GM18499 (cell line): ENCODE measurements around the gene MAVS.

Source experiments
- ATAC-seq: cut with Tn5 transposase; IDR thresholded peaks from one replicate; pipeline ENCODE4 v1.9.1; 2021; ENCODE audit warnings: moderate number of reproducible peaks; ENCODE audit not compliant: insufficient read depth, unreplicated experiment

Gene MAVS

DNA sequence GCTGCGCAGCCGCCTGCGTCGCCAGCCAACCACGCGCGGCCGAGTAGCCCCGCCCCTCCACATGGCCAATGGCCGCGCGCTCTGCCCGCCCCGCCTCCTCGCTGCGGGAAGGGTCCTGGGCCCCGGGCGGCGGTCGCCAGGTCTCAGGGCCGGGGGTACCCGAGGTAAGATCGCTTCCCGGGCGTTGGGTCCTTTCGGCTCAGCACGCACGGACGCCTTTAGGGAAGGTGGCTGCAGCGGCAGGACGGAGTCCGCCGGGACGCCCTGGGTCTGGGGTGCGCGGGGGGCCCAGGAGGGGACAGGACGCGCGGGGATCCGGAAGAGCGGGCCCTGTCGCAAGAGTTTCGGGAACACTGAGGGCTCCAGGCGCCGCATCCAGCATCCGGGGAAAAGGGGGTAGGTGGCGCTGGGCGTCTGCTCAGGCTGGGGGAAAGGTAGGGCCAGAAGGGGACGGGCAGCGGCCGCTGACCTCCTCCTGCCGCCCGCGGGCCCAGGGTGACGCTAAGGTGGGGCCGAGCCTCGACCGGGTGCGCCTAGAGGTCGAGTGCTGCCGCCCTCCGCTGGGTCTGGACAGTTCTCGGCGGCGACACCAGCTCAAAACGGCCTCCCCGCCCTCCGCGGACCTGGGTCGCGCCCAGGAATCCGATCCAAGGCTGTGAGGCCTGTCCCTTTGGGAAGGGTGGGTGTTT is at the start of gene MAVS:
MAVS (plus strand) TSS at position 95 of the 689 bp plus-strand sequence. CDS start 7,791 bp downstream, outside the sequence.
- no peak for ATAC-seq

DNA sequence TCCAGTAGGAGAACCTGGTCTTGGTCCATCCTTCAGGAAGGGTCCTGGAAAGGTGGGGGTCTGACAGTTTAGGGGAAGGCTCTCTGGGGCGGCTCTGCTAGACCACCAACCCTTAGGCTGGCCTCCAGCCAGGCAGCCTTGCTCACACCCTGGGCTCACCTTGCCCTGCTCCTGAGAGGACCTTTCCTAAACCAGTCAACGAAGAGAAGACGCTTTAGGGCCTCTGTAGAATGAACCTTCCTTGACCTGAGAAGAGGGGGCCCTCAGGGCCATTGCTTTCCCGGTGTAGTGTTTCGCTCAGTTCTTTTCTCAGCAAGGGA is 49.4 kb upstream of the MAVS start:
- no peak for ATAC-seq

DNA sequence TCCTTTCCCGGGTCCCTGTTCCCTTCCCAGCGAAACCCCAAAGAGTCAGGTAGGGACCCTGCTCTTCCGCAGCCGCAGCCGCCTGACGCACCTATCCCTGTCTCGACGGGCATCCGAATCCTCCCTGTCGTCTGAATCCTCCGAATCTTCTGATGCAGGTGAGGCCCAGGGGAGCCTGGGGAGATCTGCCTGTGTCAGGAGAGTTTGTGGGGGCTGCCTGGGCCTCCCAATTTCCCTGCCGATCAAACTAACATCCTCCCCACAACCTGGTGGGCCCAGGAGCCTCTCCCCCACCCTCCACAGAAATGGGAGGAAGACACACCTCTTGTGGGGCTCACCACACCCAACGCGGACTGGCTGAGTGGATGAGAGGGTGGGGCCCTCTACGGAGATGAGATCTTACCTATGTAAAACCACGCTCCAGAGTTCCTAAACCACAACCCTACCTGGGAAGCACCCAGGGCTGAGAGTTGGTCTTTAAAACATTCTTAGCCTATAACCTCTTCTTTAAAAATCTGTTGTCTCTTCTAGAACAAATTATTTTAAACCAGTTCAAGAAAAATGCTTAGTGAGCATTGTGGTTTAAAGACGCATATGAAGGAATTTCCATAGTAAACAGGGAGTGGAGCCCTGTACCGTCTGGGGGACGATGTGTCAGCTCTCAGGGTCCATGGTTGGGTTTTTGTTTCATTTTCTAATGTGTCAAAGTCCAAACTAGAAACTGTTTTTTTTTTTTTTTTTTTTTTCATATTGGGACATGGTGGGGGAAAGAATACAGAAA is 48.9 kb upstream of the MAVS start:
- no peak for ATAC-seq

DNA sequence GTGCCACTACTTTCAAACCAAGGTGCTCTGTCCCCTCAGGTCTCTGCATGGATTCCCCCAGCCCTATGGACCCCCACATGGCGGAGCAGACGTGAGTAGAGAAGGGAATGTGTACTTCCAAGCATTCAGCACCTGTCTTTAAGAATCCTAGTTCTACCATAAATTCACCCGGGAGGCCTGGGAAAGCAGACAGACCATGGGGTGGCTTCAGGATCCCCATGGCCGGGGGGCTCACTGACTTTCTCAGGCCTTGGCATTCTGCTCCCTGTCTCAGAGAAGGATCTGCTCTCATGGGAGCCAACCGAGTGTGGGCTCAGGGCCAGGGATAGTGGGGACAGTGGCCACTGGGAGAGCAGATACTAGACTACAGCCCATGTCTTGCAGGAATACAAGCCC is 48.3 kb upstream of the MAVS start:
- no peak for ATAC-seq

DNA sequence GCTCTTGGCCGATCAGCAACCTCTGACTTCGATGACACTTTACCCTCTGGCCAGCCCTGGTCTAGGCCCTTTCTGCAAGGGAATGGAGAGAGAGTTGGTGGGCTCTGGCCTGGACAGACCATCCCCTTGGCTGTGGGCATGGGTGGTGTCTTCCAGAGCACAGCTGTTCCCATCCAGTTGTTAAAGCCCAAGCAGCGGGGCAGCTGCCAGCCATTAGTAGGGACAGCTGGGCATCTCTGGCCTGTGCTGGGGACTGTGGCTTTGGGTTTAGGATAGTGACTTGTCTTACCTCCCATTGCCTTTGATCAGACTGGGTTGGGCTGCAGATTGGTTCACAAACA is 47.8 kb upstream of the MAVS start:
- ATAC-seq, result no peak

DNA sequence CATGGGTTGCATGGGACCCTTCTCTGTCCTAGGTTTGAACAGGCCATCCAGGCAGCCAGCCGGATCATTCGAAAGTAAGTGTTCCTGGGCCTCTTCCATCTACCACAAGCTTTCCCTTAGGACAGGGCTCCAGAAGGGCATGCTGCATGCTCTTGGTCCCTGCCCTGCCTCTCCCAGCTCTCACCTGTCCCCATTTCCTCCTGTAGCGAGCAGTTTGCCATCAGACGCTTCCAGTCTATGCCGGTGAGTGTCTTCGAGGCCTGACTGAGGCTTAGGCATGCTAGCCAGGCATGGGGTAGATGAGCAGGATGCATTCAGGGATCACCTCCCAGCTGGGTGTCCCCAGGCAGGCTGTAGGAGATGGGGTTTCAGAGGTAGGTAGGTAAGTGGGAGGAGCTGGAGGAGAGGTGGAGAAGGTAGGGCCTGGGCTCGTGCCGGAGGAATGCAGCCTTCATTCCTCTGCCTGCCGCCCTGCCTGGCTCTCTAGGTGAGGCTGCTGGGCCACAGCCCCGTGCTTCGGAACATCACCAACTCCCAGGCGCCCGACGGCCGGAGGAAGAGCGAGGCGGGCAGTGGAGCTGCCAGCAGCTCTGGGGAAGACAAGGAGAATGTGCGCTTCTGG is 46.3 kb upstream of the MAVS start:
- ATAC-seq, result no peak

DNA sequence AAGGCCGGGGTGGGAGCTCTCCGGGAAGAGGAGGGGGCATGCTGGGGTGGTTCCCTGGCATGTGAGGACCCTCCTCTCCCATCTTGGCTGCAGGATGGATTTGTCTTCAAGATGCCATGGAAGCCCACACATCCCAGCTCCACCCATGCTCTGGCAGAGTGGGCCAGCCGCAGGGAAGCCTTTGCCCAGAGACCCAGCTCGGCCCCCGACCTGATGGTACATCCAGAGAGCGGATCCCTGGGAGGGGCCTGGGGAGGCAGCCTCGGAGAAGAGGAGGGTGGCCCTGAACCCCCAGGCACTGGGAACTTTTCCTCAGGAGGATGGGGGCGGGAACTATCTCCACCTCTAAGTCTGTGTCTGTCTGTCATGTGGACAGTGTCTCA is 45.8 kb upstream of the MAVS start:
- no peak for ATAC-seq

DNA sequence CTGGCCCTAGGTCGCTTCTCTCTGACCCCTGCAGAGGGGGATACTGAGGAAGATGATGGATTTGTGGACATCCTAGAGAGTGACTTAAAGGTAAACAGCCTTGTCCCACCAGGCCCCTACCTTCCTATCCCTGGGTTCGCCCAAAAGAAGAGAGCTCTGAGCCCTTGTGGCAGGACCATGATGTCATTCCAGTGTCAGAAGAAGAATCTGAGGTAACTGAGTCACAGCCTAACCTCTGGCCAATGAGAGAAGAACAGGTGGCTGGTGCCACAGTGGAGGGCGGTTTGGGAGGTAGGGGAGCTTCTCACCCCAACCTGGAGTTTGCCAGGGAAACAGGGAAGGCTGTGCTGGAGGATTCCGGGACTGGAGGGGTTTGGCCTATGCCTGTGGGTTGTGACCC is 45.3 kb upstream of the MAVS start:
- no peak for ATAC-seq

DNA sequence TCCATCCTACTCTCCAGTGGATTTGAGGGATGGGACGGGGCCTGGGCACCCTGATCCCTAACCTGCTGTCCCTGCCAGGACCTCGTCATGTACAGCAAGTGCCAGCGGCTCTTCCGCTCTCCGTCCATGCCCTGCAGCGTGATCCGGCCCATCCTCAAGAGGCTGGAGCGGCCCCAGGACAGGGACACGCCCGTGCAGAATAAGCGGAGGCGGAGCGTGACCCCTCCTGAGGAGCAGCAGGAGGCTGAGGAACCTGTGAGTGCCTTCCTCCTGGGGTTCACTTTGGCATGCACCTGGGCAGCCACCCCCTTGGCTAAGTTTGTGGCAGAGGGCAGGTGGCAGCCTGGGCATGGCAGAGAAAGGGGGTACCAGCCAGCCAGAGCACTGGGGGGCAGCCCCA is 44.8 kb upstream of the MAVS start:
- no peak for ATAC-seq

DNA sequence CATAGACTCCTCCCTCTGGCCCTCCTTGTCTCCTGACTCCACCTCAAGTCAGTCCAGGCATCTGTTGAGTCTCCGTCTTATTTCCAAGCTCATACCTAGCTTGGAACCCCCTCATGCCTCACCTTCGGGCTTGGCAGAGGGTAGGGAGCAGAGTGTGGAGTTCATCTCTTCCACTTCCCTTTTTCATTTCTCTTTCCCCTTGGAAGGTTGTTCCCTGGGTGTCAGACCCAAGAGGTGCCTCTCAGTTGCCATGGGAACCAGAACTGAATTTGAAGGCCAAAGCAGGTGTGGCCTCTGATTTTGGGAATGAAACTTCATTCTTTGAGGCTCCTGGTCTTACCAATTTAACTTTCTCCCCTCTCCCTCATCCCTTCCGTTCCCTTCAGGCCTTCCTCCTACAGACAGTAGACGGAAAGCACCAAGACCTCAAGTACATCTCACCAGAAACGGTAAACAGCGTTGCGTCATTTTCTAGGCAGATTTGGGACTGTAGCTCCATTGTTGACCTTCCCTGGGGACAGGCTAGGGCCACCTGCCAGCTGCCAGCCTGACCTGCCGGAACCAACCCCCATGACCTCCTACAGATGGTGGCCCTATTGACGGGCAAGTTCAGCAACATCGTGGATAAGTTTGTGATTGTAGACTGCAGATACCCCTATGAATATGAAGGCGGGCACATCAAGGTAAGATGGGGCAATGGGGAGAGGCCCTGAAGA is 44.0 kb upstream of the MAVS start:
- no peak for ATAC-seq

DNA sequence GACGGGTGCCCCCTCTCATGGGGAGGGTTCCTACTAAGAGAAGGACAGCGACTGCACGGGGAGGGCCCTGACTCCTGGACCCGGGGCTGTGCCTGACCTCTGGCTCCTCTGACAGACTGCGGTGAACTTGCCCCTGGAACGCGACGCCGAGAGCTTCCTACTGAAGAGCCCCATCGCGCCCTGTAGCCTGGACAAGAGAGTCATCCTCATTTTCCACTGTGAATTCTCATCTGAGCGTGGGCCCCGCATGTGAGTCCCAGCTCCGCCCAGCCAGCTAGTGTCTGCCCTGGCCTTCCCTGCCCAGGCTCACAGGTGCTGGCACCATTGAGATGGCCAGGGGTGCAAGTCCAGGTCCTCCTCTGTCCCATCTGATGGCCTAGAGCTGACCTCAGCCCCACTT is 43.3 kb upstream of the MAVS start:
- ATAC-seq, result no peak

DNA sequence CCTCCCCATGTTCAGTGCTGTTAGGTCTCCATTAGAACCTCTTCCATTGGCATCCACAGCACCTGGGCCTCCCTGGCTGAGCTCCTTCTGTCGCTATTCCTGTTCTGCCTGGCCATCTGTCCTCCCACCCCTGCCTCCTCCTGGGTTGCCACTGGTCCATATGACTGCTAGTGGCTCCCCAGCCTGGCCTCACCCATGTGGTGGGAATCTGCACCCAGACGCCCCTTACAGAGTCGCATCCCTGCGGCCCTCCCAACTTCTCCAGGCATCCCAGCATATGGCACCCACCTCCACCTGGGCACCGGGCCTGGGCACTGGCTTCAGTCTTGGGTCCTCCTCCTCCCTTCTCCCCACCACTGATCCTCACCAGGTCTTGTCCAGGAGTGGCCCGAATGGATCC is 42.8 kb upstream of the MAVS start:
- no peak for ATAC-seq

DNA sequence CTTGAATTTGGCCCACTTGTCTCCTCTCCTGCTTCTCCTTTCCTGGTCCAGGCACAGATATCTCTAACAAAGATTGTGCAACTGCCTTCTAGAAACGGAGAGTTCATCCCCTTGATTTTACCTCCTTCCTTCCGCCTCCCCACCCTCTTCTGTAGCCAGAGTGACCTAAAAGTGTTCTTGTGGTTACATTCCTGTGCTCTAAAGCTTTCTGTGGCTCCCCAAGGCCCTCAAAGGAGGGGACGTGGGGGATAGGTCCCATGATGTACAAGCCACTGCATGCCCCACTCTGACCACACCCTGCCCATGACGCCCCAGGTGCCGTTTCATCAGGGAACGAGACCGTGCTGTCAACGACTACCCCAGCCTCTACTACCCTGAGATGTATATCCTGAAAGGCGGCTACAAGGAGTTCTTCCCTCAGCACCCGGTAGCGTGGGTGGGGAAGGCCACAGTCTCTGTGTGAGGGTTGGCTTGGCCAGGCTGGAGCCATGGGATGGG is 42.3 kb upstream of the MAVS start:
- ATAC-seq, result no peak

DNA sequence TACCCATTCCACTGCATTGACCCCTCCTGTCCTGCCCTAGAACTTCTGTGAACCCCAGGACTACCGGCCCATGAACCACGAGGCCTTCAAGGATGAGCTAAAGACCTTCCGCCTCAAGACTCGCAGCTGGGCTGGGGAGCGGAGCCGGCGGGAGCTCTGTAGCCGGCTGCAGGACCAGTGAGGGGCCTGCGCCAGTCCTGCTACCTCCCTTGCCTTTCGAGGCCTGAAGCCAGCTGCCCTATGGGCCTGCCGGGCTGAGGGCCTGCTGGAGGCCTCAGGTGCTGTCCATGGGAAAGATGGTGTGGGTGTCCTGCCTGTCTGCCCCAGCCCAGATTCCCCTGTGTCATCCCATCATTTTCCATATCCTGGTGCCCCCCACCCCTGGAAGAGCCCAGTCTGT is 41.9 kb upstream of the MAVS start:
- no peak for ATAC-seq

DNA sequence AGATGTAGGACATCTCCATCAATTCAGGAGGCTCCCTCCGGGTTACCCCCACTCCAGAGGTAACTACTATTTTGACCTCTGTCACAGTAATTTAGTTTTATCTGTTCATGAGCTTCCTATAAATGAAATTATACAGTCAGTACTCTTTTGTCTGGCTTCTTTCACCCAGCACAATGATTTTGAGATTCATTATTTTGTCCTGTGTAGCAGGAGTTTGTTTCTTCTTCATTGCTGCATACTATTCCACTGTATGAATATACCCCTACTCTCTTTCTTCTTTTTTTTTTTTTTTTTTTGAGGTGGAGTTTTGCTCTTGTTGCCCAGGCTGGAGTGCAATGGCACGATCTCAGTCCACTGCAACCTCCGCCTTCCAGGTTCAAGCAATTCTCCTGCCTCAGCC is 38.1 kb upstream of the MAVS start:
- ATAC-seq, result no peak

DNA sequence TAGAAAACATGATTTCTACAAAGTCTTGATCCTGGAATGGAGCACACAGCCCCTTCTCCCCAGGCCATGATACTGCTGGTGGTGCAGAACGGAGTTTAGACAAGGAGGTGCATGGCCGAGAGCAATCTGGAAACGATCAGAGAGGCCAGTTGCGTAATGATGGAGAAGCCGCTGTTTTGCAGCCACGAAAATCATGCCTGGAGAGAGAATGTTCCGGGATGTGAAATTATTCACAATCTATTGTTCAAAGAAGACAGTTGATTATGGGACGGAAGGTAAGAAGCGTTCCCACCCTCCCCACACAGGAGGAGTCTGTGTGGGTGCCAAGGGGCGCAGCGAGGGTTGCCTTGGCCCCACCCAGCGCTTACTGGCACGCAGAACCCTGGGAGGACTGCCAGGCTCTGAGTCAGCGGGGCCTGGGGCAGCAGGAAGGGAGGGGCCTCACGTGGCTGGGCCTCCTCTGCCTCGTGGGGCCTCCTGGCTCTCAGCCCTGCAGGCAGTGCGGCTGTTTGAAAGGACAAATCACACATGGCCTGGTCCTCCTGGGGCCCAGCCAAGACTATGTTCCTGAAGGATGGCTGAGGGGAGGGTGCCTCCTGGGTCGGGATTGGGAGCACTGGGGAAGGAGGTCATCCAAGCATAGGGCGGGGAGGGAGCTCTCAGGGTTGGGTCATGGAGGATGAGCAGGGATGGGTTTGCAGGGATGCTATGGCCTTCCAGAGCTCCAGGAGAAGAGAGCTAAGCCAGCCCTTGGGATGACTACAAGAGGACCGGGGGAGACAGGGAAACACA is 35.0 kb upstream of the MAVS start:
- ATAC-seq, result no peak

DNA sequence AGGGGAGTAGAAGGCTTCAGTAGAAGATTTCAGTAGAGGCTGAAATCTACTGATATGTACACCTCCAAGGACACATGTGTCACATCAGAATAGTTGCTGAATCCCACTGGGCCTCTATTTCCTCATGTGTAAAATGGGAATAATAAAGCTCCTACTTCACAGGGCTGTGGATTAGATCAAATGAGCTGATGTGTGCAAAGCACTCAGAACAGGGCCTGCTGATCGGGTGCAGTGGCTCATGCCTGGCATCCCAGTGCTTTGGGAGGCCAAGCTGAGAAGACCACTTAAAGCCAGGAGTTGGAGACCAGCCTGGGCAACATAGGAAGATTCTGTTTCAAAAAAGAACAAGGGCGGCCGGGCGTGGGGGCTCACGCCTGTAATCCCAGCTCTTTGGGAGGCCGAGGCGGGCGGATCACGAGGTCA is 34.4 kb upstream of the MAVS start:
- ATAC-seq, result no peak

DNA sequence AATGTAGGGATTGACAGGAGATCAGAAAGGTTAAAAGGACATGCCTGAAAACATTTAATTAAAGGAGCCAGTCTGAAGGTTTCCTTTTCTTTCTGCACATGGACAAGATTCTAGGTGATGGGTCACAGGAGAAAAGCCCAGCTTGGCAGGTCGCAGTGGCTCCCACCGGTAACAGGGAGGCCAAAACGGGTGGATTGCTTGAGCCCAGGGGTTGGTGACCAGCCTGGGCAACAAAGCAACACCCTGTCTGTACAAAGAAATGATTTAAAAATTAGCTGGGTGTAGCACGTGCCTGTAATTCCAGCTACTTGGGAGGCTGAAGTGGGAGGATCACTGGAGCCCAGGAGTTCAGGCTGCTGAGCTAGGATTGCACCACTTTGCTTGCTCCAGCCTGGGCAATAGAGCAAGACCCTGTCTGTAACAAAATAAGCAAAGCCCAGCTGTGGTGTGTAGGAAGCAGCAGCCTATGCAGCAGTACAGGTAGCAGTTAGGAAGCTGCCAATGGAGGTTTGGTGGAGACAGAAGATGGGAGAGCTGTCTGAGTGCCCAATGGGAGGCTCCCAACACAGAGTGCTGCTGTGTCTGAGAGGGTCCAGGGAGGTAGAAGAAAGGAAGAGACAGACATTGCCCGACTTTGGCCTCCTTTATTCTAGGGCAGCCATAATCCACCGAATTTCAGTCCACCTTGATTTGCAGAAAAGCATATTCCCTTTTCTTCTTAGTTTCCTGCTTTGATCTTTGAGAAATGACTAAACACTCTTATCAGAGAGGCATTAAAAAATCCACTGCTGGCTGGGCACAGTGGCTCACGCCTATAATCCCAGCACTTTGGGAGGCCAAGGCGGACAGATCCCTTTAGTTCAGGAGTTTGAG is 33.4 kb upstream of the MAVS start:
- ATAC-seq, result no peak

DNA sequence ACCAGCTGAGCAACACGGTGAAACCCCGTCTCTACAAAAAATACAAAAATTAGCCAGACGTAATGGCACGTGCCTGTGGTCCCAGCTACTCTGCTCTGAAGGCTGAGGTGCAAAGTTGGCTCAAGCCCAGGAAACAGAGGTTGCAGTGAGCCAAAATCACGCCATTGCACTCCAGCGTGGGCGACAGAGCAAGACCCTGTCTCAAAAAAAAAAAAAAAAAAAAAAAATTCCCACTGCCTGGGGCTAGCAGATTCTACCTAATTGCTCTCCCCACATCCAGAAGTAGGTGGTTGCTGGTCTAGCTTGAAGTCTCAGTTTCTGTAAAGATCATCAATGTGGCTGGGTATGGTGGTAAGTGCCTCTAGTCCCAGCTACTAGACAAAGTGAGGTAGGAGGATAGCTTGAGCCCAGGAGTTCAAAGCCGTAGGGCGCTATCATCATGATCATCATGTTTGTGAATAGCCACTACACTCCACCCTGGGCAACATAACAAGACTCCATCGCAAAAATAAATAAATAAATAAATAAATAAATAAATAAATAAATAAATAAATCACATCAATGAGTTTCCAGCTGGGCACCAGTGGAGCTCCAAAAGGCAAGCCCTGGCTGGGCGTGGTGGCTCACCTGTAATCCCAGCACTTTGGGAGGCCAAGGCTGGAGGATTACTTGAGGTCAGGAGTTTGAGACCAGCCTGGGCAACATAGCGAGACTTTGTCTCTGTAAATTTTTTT is 32.6 kb upstream of the MAVS start:
- no peak for ATAC-seq
